Measurements from ENCODE around the gene FOXP1. TPM values are rescaled to one million over a fixed set of nuclear protein-coding genes. Genes with fewer than 3 reads are reported as not detected.
A peak's percentile ranks its signal among the peaks of the same experiment; 100 is the strongest.

FOXP1 gene
- total and polyA plus RNA-seq, 9 of the 15 experiments (the other 6 are each of a cell fraction or from before 2014, with no cell fraction given): 7.7 to 34.5 (median 13.7) TPM

- Histone ChIP-seq H3K36me3 (ENCODE audit: control insufficient read depth, insufficient read depth, low read length) (no peaks in the 10 kb centered on the region), H3K4me1 (replicated peaks in 1 of 2; ENCODE audit: control insufficient read depth in 2 of 2, insufficient read depth in 2 of 2, low read length in 2 of 2) (peaks cover 0 to 9% of the 10 kb centered on the region in 2 experiments; a peak in 2 of 5 replicates), H4K20me1 (replicated peaks; ENCODE audit: control insufficient read depth, insufficient read depth, low read length) (no peaks in the 10 kb centered on the region), H2AFZ (ENCODE audit: low read depth, low read length) (no peak overlapping the region), H3K9ac (ENCODE audit: insufficient read depth in 1 of 2, low read depth in 2 of 2, low read length in 2 of 2) (no peak overlapping the region), H3K27me3 (ENCODE audit: control insufficient read depth in 2 of 2, insufficient read depth in 2 of 2, low read length in 2 of 2) (no peaks in the 10 kb centered on the region), H3K4me2 (ENCODE audit: insufficient read depth, low read length) (no peak overlapping the region), H3K9me3 (replicated peaks; ENCODE audit: control insufficient read depth, insufficient read depth, low read depth, low read length) (no peaks in the 10 kb centered on the region), H3K79me2 (ENCODE audit: control insufficient read depth, insufficient read depth, low read length) (no peaks in the 10 kb centered on the region), H3K4me3 (no peak overlapping the region), H3K9me1 (ENCODE audit: control insufficient read depth, insufficient read depth, low read length) (no peaks in the 10 kb centered on the region), H3K27ac (ENCODE audit: extremely low read depth, low read depth, low read length) (no peak overlapping the region)
- POLR2A ChIA-PET: no interaction called here
- no TSS peak for BruUV-seq (replicated peaks)
- FAIRE-seq: no peak
- TF ChIP-seq MTF1 (CRISPR knock-in tag; IDR thresholded peaks at IDR 0.05; ENCODE audit: borderline replicate concordance) (no peak), KDM1A (IDR thresholded peaks at IDR 0.05) (0 out of 4 replicates have a peak, but pooled peaks of 1 of the 2 experiments have one; percentile 13), ZNF830 (CRISPR knock-in tag; IDR thresholded peaks at IDR 0.05) (no peak)
- in situ Hi-C loops (cut with MboI): no loop called here
- WGBS (ENCODE audit: insufficient coverage, low coverage, missing lambda C conversion rate): 58% methylated on average over 7 of the region's 7 CpGs
- ATAC-seq: no peak
- CTCF ChIA-PET (ENCODE audit: low intra/inter-chr PET ratio): no interaction called here
- intact Hi-C loops (cut with micrococcal nuclease): no loop called here
- DNase-seq (ENCODE audit: extremely low read depth in 1 of 4, low spot score in 3 of 4): no peak
These were observed 58.9 kb downstream of the FOXP1 start for GRCh38 chr3:71524672-71525071.

- DNase-seq (ENCODE audit: extremely low read depth in 1 of 4, low spot score in 3 of 4) (no peak), FAIRE-seq (no peak), ATAC-seq (no peak)
- ChIA-PET CTCF (ENCODE audit: low intra/inter-chr PET ratio) (no interaction called here), POLR2A (no interaction called here)
- H3K9me1 ChIP-seq (ENCODE audit: control insufficient read depth, insufficient read depth, low read length): no peaks in the 10 kb centered on the region
- peaks cover 0 to 9% of the 10 kb centered on the region in 2 experiments; a peak in 2 of 5 replicates for H3K4me1 ChIP-seq (replicated peaks in 1 of 2; ENCODE audit: control insufficient read depth in 2 of 2, insufficient read depth in 2 of 2, low read length in 2 of 2)
- BruUV-seq (replicated peaks): no TSS peak
- H3K9ac ChIP-seq (ENCODE audit: insufficient read depth in 1 of 2, low read depth in 2 of 2, low read length in 2 of 2): no peak overlapping the region
- intact Hi-C loops (cut with micrococcal nuclease) (no loop called here), in situ Hi-C loops (cut with MboI) (no loop called here)
- WGBS (ENCODE audit: insufficient coverage, low coverage, missing lambda C conversion rate): 53% methylated on average over 4 of the region's 4 CpGs
- H3K4me3 ChIP-seq: no peak overlapping the region
- TF ChIP-seq PPARD (CRISPR knock-in tag; IDR thresholded peaks at IDR 0.05): no peak
- no peak for TF ChIP-seq SMARCA4 (IDR thresholded peaks at IDR 0.05)
- TF ChIP-seq SMARCC2 (IDR thresholded peaks at IDR 0.05; ENCODE audit: low read depth): no peak
- no peak for TF ChIP-seq KAT8 (IDR thresholded peaks at IDR 0.05; ENCODE audit: low read depth)
- no peak for TF ChIP-seq SMAD3 (CRISPR knock-in tag; conservative IDR thresholded peaks at IDR 0.05)
- TF ChIP-seq KLF13 (tag; IDR thresholded peaks at IDR 0.05; ENCODE audit: borderline replicate concordance, low read depth): no peak
- TF ChIP-seq, protein P1, sequence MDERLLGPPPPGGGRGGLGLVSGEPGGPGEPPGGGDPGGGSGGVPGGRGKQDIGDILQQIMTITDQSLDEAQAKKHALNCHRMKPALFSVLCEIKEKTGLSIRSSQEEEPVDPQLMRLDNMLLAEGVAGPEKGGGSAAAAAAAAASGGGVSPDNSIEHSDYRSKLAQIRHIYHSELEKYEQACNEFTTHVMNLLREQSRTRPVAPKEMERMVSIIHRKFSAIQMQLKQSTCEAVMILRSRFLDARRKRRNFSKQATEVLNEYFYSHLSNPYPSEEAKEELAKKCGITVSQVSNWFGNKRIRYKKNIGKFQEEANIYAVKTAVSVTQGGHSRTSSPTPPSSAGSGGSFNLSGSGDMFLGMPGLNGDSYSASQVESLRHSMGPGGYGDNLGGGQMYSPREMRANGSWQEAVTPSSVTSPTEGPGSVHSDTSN (CRISPR knock-in tag; IDR thresholded peaks at IDR 0.05; ENCODE audit: low read depth): no peak
- TF ChIP-seq, protein P1 (tag; conservative IDR thresholded peaks at IDR 0.05; ENCODE audit: low read depth): no peak
- no peak for TF ChIP-seq BCOR (IDR thresholded peaks at IDR 0.05)
- TF ChIP-seq RFX7 (CRISPR knock-in tag; IDR thresholded peaks at IDR 0.05): no peak
- TF ChIP-seq ESRRB (CRISPR knock-in tag; IDR thresholded peaks at IDR 0.05; ENCODE audit: borderline replicate concordance): no peak
- no peak for TF ChIP-seq BACH1 (tag; IDR thresholded peaks at IDR 0.05)
- TF ChIP-seq MTA1 (IDR thresholded peaks at IDR 0.05; ENCODE audit: borderline replicate concordance): no peak
- TF ChIP-seq HMG20A (CRISPR knock-in tag; conservative IDR thresholded peaks at IDR 0.05): no peak
- TF ChIP-seq POU5F1 (IDR thresholded peaks at IDR 0.05; ENCODE audit: borderline replicate concordance, low read depth, low read length, partially characterized antibody): no peak
- no peaks in the 10 kb centered on the region for H3K36me3 ChIP-seq (ENCODE audit: control insufficient read depth, insufficient read depth, low read length)
- no peak overlapping the region for H3K4me2 ChIP-seq (ENCODE audit: insufficient read depth, low read length)
- no peaks in the 10 kb centered on the region for H3K79me2 ChIP-seq (ENCODE audit: control insufficient read depth, insufficient read depth, low read length)
- no peaks in the 10 kb centered on the region for H3K9me3 ChIP-seq (replicated peaks; ENCODE audit: control insufficient read depth, insufficient read depth, low read depth, low read length)
- H4K20me1 ChIP-seq (replicated peaks; ENCODE audit: control insufficient read depth, insufficient read depth, low read length): no peaks in the 10 kb centered on the region
- no peak overlapping the region for H3K27ac ChIP-seq (ENCODE audit: extremely low read depth, low read depth, low read length)
- no peak overlapping the region for H2AFZ ChIP-seq (ENCODE audit: low read depth, low read length)
- no peaks in the 10 kb centered on the region for H3K27me3 ChIP-seq (ENCODE audit: control insufficient read depth in 2 of 2, insufficient read depth in 2 of 2, low read length in 2 of 2)
These were observed 59.9 kb downstream of the FOXP1 start for GRCh38 chr3:71523628-71524027.
